ENCODE measurements around the gene TMEM185A. TPM values are rescaled to one million over a fixed set of nuclear protein-coding genes. Genes with fewer than 3 reads are reported as not detected.

Gene TMEM185A
- total and polyA plus RNA-seq, 2 of the 4 experiments (the other 2 are of a cell fraction), result 9.7 to 12.2 TPM

GRCh38 chrX:149611623-149612175 lies 19.9 kb downstream of the TMEM185A start:
- H3K4me1 ChIP-seq (ENCODE audit: control insufficient read depth, insufficient read depth, low read length), result no peaks in the 10 kb centered on the region
- H4K20me1 ChIP-seq (ENCODE audit: insufficient read depth, low read length), result peaks cover 4% of the 10 kb centered on the region
- no peak overlapping the region for H3K9ac ChIP-seq (ENCODE audit: low read depth, low read length)
- H3K4me2 ChIP-seq (ENCODE audit: low read depth, low read length), result no peak overlapping the region
- no CpG with 5 or more reads among the region's 1 CpG for WGBS, 2 experiments (ENCODE audit: extremely low coverage in 2 of 2, insufficient read length in 1 of 2)
- H2BK15ac ChIP-seq (ENCODE audit: low read depth, low read length), result no peak overlapping the region
- in situ Hi-C loops (cut with MboI; ENCODE audit: low sequenced_read_pairs), result no loop called here
- H2BK20ac ChIP-seq (ENCODE audit: low read depth, low read length), result no peak overlapping the region
- CTCF ChIA-PET, result no interaction called here
- no peaks in the 10 kb centered on the region for H3K9me1 ChIP-seq (ENCODE audit: insufficient read depth, low read length)
- no peak overlapping the region for H3K4ac ChIP-seq (ENCODE audit: low read depth, low read length)
- no peak overlapping the region for H2BK120ac ChIP-seq (ENCODE audit: low read depth, low read length)
- H4K5ac ChIP-seq (ENCODE audit: low read depth, low read length), result no peak overlapping the region
- no peaks in the 10 kb centered on the region for H3K9me3 ChIP-seq (ENCODE audit: control insufficient read depth, insufficient read depth, low read length)
- no peak overlapping the region for H2AFZ ChIP-seq (replicated peaks; ENCODE audit: low read length, poor library complexity)
- no peak overlapping the region for H3K14ac ChIP-seq (replicated peaks; ENCODE audit: low read depth, low read length)
- H2AK9ac ChIP-seq (replicated peaks; ENCODE audit: low read depth, low read length, poor library complexity), result no peak overlapping the region
- intact Hi-C loops (cut with micrococcal nuclease), result no loop called here
- no peak overlapping the region for H3K56ac ChIP-seq (ENCODE audit: extremely low read depth, insufficient read depth, low read length)
- H4K91ac ChIP-seq (ENCODE audit: insufficient read depth, low read depth, low read length), result no peak overlapping the region
- DNase-seq, result no peak
- POLR2A ChIA-PET (ENCODE audit: unreplicated experiment), result no interaction called here
- no peak overlapping the region for H3K27ac ChIP-seq (ENCODE audit: insufficient read depth, low read length)
- dilution Hi-C loops (cut with HindIII; ENCODE audit: low sequenced_read_pairs, unreplicated experiment), result no loop called here
- no peaks in the 10 kb centered on the region for H3K27me3 ChIP-seq (ENCODE audit: control insufficient read depth, insufficient read depth, low read length)
- no TSS peak for BruUV-seq (replicated peaks)
- no peaks in the 10 kb centered on the region; a peak in 1 of 4 replicates for H3K79me1 ChIP-seq (ENCODE audit: low read depth in 1 of 2, low read length in 2 of 2)
- H4K8ac ChIP-seq (ENCODE audit: low read depth in 2 of 2, low read length in 2 of 2), result no peak overlapping the region
- no peak overlapping the region for H3K4me3 ChIP-seq (ENCODE audit: insufficient read depth, low read depth, low read length)
- H3K23ac ChIP-seq (ENCODE audit: low read depth, low read length), result no peak overlapping the region
- H3K36me3 ChIP-seq (ENCODE audit: control insufficient read depth, insufficient read depth, low read length), result no peaks in the 10 kb centered on the region
- ATAC-seq (ENCODE audit: low read depth), result no peak
- TF ChIP-seq, protein P1, sequence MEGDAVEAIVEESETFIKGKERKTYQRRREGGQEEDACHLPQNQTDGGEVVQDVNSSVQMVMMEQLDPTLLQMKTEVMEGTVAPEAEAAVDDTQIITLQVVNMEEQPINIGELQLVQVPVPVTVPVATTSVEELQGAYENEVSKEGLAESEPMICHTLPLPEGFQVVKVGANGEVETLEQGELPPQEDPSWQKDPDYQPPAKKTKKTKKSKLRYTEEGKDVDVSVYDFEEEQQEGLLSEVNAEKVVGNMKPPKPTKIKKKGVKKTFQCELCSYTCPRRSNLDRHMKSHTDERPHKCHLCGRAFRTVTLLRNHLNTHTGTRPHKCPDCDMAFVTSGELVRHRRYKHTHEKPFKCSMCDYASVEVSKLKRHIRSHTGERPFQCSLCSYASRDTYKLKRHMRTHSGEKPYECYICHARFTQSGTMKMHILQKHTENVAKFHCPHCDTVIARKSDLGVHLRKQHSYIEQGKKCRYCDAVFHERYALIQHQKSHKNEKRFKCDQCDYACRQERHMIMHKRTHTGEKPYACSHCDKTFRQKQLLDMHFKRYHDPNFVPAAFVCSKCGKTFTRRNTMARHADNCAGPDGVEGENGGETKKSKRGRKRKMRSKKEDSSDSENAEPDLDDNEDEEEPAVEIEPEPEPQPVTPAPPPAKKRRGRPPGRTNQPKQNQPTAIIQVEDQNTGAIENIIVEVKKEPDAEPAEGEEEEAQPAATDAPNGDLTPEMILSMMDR (conservative IDR thresholded peaks at IDR 0.05; ENCODE audit: low read depth, low read length), result no peak
- TF ChIP-seq, protein P2, sequence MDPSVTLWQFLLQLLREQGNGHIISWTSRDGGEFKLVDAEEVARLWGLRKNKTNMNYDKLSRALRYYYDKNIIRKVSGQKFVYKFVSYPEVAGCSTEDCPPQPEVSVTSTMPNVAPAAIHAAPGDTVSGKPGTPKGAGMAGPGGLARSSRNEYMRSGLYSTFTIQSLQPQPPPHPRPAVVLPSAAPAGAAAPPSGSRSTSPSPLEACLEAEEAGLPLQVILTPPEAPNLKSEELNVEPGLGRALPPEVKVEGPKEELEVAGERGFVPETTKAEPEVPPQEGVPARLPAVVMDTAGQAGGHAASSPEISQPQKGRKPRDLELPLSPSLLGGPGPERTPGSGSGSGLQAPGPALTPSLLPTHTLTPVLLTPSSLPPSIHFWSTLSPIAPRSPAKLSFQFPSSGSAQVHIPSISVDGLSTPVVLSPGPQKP (IDR thresholded peaks at IDR 0.05; ENCODE audit: borderline replicate concordance, low read depth, low read length), result no peak
- TF ChIP-seq MXI1 (IDR thresholded peaks at IDR 0.05; ENCODE audit: borderline replicate concordance, low read depth, low read length) (no peak), CHD1 (IDR thresholded peaks at IDR 0.05; ENCODE audit: low read depth, low read length) (no peak), FOS (IDR thresholded peaks at IDR 0.05; ENCODE audit: low read depth, low read length) (no peak), MAZ (IDR thresholded peaks at IDR 0.05; ENCODE audit: borderline replicate concordance, low read depth, low read length) (no peak), RAD21 (IDR thresholded peaks at IDR 0.05; ENCODE audit: low read length) (no peak), MAFK (IDR thresholded peaks at IDR 0.05; ENCODE audit: low read depth, low read length) (no peak), RFX5 (IDR thresholded peaks at IDR 0.05; ENCODE audit: low read depth, low read length) (no peak), POLR2A (IDR thresholded peaks at IDR 0.05; ENCODE audit: low read depth, low read length) (no peak), RCOR1 (IDR thresholded peaks at IDR 0.05; ENCODE audit: insufficient replicate concordance, low read length) (no peak)
- TF ChIP-seq, protein P3, sequence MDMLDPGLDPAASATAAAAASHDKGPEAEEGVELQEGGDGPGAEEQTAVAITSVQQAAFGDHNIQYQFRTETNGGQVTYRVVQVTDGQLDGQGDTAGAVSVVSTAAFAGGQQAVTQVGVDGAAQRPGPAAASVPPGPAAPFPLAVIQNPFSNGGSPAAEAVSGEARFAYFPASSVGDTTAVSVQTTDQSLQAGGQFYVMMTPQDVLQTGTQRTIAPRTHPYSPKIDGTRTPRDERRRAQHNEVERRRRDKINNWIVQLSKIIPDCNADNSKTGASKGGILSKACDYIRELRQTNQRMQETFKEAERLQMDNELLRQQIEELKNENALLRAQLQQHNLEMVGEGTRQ (IDR thresholded peaks at IDR 0.05; ENCODE audit: low read depth, low read length), result no peak
- no peak overlapping the region for H2AK5ac ChIP-seq (ENCODE audit: low read depth, low read length)
- no peak overlapping the region for H2BK5ac ChIP-seq (ENCODE audit: low read depth, low read length, poor library complexity, severe bottlenecking)
- H3K18ac ChIP-seq (ENCODE audit: low read depth, low read length), result no peak overlapping the region

Data from IMR-90 (cell line).